ENCODE measurements around the gene QSOX1.

Gene QSOX1

DNA sequence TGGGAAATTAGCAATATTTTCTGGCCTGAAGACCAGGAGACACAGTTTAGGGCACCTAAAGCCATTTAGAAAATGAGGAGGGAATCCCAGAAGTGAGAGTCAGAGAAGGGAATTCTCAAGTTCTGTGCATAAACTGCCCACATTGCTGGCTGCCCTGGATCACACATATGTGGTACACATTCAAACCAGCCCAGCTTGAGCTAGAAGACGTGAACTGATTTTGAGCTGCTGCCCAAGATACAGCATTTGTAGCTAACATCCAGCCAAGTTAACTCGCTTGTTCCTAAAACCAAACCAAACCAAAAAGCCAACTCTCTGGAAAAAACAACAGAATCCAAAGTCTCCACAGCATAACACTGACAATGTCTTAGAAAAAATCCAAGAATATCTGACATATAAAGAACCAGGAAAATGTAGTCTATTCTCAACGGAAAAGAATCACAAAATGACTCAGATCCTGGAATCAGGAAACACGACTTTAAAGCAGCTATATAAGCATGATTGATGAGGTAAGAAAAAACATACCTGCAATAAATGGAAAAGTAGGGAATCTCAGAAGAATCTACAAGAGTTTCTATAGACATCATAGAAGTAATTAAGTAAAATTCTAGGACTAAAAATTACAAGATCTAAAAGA is 18.2 kb upstream of the QSOX1 start:
- TF ChIP-seq, protein P1, sequence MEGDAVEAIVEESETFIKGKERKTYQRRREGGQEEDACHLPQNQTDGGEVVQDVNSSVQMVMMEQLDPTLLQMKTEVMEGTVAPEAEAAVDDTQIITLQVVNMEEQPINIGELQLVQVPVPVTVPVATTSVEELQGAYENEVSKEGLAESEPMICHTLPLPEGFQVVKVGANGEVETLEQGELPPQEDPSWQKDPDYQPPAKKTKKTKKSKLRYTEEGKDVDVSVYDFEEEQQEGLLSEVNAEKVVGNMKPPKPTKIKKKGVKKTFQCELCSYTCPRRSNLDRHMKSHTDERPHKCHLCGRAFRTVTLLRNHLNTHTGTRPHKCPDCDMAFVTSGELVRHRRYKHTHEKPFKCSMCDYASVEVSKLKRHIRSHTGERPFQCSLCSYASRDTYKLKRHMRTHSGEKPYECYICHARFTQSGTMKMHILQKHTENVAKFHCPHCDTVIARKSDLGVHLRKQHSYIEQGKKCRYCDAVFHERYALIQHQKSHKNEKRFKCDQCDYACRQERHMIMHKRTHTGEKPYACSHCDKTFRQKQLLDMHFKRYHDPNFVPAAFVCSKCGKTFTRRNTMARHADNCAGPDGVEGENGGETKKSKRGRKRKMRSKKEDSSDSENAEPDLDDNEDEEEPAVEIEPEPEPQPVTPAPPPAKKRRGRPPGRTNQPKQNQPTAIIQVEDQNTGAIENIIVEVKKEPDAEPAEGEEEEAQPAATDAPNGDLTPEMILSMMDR (IDR thresholded peaks at IDR 0.05): no peak
- H3K4me3 ChIP-seq: no peak overlapping the region
- DNase-seq (ENCODE audit: low spot score): no peak
- no peak overlapping the region for H3K27ac ChIP-seq

DNA sequence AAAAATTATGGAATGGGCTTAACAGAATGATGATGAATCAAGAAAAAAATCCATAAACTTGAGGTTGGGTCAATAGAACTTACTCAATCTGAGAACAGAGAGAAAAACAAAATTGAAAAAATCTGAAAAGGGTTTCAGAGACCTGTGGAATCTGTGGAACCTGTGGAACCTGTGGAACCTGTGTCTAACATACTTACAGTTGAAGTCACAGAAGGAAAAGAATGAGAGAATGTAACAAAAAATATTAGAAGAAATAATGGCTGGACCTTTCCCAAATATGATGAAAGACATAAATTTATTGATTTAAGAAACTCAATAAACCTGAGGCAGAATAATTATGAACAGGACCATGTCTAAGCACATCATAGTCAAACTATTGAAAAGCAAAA is 17.7 kb upstream of the QSOX1 start:
- DNase-seq (ENCODE audit: low spot score): no peak
- Histone ChIP-seq H3K27ac (no peak overlapping the region), H3K4me3 (no peak overlapping the region)
- TF ChIP-seq, protein P1 (IDR thresholded peaks at IDR 0.05): no peak

DNA sequence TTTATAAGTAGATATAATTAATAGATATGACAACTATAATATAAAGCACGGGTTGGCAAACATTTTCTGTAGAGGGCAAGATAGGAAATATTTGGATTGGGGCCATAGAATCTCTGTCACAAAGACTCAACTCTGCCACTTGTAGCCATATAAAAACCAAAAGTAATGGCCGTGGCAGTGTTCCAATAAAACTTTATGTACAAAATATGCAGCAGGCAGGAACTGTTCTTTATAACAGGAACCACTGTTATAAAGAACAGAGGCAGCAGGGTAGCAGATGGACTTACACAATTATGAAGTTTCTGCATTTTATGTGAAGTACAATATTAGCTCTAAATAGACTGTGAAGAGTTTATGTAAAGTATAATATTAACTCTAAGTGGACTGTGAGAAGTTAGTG is 16.9 kb upstream of the QSOX1 start:
- TF ChIP-seq, protein P1 (IDR thresholded peaks at IDR 0.05): no peak
- no peak overlapping the region for H3K4me3 ChIP-seq

DNA sequence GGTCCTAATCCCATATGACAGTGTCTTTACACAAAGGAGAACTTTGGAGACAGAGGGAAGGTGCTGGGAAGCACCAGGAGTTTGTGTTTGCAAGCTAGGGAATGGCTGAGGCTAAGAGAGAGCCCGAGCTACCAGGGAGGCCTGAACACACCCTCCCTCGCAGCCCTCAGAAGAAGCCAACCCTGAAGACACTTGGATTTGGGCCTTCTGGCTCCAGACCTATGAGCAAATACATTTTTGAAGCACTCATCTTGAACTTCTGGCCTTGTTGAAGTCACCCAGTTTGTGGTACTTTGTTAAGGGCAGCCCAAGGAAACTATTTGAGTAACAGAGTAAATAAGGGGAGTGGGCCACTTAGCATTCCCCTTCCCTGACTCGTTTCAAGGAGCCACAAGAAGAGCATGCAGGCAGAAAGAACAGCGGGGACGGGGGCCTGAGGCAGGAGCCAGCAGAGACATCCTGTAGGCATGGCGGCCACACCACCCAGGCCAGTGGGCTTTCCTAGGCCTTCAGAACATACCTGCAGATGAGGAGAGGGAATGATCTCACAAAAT is 13.2 kb upstream of the QSOX1 start:
- no peak for DNase-seq (ENCODE audit: low spot score)
- TF ChIP-seq, protein P1 (IDR thresholded peaks at IDR 0.05): no peak

More for the DNA sequence above, 16.9 kb upstream of the QSOX1 start:
- DNase-seq (ENCODE audit: low spot score): no peak
- no peak overlapping the region for H3K27ac ChIP-seq

DNA sequence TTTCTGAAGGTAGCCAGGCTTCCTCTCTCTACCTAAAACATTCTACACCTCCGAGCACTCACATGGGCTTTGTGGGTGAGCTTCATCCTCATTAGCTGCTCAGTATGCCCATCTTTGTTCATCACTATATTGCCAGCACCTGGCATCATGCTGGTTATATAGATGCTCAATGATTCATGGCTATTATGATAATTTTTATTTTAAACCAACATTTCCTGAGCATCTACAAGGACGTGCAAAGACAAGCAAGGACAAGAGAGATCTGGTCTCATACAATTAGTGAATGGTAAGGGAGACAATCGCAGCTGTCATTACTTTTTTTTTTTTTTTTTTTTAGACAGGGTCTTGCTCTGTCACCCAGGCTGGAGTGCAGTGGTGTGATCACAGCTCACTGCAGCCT is 11.3 kb upstream of the QSOX1 start:
- no peak for DNase-seq (ENCODE audit: low spot score)
- TF ChIP-seq, protein P1 (IDR thresholded peaks at IDR 0.05): no peak
- Histone ChIP-seq H3K27ac (no peak overlapping the region), H3K4me3 (no peak overlapping the region)

More for the DNA sequence above, 13.2 kb upstream of the QSOX1 start:
- no peak overlapping the region for H3K4me3 ChIP-seq
- H3K27ac ChIP-seq: no peak overlapping the region

DNA sequence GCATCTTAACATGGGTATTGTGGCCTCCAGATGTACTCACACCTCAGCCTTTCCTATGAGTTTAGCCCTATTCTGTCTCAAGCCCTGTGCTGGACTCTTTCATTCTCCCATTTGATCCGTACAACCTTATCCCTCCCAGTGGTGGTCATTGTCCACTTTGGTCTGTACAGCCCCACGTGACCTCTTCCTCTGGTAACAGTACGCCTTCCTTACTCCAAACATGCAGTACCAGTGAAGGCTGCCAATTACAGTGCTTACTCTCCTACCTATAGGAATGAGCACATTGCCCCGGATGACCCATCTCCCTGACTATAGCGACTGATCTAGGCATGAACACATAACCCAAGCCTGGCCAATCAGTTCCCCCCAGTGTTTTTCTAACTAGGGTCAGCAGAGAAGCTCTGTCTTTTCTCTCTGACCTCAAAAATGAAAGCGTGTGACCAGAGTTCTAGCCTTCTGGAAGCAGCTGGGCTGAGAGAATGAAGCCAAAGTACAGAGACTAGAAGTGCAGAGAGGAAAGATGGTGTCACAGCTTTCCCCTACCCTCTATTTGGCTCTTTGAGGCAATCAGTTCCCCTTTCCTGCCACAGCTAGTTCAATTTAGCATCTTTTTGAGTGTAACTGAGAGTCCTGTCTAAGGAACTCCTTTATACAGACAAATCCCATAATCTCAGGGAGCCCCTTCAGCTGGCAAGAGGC is 9.9 kb upstream of the QSOX1 start:
- no peak overlapping the region for H3K4me3 ChIP-seq
- no peak overlapping the region for H3K27ac ChIP-seq
- no peak for DNase-seq (ENCODE audit: low spot score)
- TF ChIP-seq, protein P1 (IDR thresholded peaks at IDR 0.05): no peak

DNA sequence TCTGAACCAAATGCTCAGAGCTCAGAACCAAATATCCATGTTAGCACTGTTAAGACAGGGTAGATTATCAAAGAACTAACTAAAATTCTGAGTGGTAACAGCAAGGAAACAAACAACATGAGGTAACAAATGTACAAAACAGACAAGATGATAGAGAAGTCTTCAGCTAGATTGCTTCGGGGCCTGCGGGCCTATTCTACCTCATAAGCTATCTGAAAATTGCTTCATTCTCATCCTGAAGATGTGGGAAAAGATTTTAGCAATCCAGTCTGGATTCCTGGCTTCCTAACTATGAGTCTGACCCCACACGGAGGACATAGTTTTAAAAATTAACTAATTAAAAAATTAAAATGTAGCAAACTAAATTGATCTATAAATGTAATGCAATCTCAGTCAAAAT is 9.2 kb upstream of the QSOX1 start:
- Histone ChIP-seq H3K4me3 (no peak overlapping the region), H3K27ac (no peak overlapping the region)
- TF ChIP-seq, protein P1 (IDR thresholded peaks at IDR 0.05): no peak
- no peak for DNase-seq (ENCODE audit: low spot score)

Data from coronary artery (tissue), 2 donors.